NCI-H748 (cell line): ENCODE measurements around the gene AIPL1.

Experiments used
- DNase-seq: peaks from one replicate; lab custom pipeline; 2025; ENCODE audit not compliant: unreplicated experiment; lab: John Stamatoyannopoulos, UW

AIPL1 gene

GRCh38 chr17:6467567-6467966, 32.6 kb upstream of the AIPL1 start:
- no peak for DNase-seq

- DNase-seq, result no peak
Measured at GRCh38 chr17:6465206-6466003, 30.5 kb upstream of the AIPL1 start.

DNA sequence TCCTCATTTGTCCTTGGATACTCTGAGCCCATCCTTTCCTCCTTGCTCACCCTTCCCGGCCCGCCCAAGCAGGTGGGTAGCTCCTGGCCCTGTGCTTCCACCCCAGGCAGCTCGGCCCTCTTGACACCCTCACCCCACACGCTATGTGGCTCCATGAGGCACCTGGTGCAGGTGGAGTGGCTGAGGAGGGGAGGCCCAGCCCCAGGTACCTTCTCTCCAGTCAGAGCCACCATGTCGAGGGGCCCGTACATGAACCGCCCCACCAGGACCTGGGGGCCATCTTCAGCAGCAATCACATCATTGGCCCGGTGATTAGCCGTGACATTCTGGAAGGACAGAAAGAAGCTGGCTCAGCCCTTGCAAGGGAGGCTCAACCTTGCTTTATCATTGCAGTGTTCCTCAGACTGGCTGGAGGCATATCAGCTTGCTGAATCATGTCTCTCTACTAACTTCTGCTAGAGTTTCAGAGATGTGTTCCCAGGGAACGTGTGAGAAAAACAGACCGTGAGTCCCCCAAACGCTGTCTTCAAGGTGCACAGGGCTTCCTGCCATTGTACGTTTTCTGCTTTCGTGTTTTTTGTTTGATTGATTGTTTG, 29.6 kb upstream of the AIPL1 start:
- no peak for DNase-seq

DNA sequence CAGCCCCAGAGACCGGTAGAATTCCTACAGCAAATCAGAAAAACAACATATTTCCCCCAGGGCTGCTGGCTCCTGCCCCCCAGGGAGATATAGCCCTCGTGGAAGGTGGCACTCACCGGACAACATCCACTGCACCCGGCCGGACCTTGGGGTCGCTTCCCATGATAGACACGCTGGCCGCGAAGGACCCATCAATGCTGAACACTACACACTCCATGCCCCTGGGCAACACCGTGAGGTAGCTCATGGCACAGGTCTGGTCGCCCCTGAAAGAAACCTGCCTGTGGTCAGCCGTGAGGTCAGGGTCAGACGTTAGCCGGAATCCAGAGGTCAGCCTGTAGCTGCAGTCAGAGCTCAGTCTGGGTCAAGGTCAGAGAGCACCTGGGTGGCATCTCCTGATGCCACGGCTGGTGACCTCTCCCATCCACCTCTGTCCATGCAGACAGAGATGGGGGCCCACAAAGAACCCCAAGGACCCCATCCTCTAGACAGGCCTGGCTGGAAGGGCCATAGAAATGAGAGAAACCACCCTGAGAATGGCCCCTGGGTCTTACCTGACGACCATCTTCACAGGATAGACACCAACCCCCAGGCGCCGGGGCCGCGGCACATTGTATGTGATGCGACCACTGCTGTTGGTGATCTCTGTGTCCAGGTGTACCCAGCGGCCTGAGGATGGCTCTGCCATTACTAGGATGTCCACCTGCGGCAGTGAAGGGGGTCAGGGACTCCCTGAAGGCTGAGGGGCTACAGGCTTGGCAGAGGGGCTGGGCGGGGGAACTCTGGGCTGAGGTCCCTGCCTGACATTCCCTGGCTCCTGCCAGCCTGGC, 28.9 kb upstream of the AIPL1 start:
- DNase-seq, result no peak

DNA sequence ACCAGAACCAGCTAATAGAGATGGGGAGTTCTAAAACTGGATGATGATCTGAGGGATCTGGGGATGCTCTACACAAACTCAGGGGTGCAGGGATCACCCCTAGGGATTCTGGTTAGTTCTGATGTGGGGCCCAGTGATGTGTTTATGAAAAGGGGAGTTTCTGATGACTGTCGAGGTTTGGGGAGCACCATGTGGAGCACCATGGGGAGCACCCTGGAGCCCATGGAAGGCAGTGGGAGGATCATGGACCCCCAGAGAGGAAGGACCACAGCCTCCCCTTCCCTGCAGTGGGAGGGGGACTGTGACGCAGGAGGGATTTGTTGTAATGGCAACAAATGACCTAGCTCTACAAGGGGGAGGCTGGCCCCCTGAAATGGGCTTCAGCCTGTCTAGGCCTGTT, 27.8 kb upstream of the AIPL1 start:
- no peak for DNase-seq

DNA sequence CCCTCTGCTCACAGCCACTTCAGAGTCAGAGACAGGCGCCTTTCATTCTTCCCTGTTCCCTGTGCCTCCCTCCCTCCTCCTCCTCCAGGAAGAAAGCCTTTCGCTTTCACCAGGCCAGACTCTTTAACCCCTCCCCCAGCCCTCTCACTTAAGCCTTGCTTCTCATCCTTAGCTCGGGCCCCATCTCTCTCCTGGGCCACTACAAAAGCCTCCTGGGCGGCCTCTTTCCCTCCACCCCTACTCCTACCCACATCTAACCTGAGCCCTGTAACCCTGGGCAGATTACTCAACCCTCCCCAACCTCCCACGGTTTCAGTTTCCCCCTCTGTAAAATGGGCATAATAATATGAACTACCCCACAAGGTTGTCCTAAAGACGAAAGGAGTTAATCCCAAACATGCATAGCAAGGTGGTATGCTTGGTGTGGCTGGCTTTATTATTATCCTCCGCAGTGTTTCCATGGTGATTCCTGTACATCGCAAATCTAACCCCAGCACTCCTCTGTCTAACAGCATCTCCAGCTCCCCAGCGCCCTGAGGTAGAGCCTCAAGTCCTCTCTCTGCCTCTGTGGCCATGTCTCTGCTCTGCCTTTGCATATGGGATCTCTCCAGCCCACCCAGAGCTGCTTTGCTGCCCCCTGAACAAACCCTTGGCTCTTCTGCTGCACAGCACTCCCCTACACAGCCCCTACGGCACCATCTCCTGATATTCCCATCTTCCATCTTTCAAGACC, 27.0 kb upstream of the AIPL1 start:
- no peak for DNase-seq

DNA sequence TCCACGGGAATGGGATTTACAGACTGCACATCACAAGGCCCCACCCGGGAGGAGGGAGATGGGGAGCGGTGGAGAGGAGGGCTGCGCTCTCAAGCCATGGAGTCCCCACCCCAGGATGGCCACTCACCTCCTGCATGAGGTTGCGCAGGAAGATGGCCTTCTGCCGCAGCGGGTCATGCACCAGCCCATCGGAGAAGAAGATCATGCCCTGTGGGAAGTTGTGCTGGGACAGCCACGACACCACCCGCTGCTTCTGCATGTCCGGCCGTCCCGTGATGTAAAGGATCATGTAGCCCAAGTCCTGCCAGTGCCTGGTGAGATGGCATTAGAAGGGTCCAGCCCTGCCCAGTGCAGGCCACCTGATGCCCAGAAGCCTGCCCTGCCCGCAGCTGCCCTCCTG, 26.3 kb upstream of the AIPL1 start:
- DNase-seq, result no peak

DNA sequence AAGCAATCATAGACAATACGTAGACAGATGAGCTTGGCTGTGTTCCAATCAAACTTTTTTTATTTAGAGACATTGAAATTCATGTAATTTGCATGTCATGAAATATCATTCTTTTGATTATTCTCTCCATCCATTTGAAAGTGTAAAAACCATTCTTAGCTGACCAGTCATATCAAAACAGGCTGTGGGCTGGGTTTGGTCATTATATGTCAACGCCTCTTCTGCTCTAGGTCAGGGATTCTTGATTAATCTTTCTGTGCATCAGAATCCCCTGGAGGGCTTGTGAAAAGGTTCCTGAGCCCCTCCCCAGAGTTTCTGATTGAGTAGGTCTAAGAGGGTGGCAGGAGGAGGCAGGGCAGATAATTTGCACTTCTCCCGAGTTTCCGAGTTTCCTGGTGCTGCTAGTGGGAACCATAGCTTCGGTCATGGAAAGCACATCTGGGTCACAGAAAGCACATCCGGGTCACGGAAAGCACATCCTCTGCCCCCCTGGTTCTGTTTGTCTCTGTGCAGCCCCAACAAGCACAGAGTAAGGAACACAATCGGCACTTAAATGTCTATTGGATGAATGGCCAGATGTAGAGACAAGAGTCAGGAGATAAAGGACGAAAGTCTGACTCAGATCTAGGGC, 25.7 kb upstream of the AIPL1 start:
- DNase-seq, result no peak

DNA sequence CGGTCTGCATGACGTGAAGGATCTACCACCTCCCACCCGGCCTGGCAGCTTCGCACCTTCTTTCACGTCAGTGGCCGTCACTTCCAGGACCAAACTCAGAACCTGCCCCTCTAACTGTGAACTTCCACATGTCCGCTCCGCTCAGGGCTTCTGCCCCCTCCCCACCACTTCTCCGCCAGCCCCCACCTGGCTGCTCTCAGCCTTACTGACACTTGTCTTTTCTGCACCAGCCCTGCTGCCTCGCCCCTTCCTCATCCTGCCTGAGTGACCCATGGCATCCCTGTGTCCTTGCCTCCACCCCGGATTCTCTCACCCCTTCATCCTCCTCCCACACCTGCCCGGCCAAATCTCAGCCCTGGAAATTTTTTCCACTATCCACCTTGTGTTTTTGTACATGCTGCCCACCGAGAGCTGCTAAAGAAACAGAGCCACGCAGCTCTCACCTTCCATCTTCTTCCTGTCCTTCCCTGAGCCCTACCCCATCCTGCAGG, 23.6 kb upstream of the AIPL1 start:
- no peak for DNase-seq

- DNase-seq, result no peak
Measured at GRCh38 chr17:6457688-6458459, 23.0 kb upstream of the AIPL1 start.

- no peak for DNase-seq
Measured at GRCh38 chr17:6456914-6457687, 22.2 kb upstream of the AIPL1 start.

GRCh38 chr17:6456321-6456720, 21.4 kb upstream of the AIPL1 start:
- DNase-seq, result no peak

GRCh38 chr17:6455321-6455705, 20.4 kb upstream of the AIPL1 start:
- DNase-seq, result peak; percentile 66

DNA sequence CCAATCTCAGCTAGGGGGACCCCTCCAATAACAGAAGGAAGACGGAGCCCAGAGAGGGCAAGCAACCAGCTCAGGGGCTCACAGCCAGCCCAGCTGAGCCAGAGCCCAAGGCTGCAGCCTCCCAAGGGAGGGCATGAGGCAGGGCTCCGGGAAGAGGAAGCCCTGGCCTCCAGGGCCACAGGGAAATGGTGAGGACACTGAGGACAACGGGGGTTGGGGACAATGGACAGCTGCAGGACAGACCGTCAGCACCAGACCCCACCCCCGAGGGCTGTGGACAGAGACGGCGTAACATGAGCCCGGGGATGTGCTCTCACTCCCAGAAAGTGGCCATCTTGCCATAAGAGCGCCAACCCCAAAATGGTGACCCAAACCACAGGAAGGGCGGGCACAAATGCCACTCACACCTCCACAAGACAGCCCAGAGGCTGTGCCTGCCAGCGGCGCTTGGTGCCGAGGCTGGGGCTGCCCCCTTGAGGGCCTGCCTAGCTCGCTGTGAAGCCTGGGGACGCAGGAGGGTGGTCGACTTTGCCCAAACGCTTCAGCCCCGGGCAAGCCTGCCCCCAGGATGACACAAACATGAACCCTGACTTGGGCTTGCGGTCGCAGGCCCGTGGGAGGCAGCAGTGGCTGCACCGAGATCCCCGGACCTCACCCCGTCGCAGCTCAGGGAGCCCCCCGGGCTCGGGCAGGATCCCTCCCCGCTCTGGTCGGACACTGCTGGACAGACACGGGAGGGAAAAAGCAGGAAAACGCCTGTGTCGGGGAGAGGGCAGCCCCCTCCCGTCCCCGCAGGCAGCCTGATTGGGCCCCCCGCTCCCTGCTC, 19.8 kb upstream of the AIPL1 start:
- peak; percentile 29 for DNase-seq

GRCh38 chr17:6453279-6454024, 18.5 kb upstream of the AIPL1 start:
- no peak for DNase-seq

- no peak for DNase-seq
Measured at GRCh38 chr17:6452471-6453266, 17.7 kb upstream of the AIPL1 start.
